HG03469 (cell line): ENCODE results near the gene SLC25A42.

Experiments used
- ATAC-seq: cut with Tn5 transposase; IDR thresholded peaks from one replicate; pipeline ENCODE4 v1.9.1; 2021; ENCODE audit warnings: mild to moderate bottlenecking, moderate library complexity, moderate number of reproducible peaks; ENCODE audit not compliant: unreplicated experiment

SLC25A42 gene

DNA sequence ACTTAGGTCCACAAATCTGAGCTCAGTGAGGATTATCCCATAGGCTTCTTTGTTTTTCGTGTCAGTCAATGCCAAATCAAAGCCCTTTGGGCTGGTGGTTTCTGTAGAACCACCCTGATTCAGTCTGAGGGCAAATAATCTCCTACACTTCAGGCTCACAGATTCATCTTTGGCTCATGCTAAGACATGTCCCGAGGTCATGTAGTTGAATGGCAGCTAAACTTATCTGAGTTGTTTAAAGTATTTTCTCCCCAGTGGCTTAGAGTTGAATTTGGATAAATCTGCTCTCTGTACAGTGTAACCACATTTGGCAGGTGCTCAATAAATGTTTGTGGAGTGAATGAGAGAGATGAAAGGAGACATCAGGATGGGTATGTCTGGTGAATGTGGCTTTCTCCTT, 13.1 kb upstream of the SLC25A42 start:
- ATAC-seq = no peak

GRCh38 chr19:19051478-19052213, 12.1 kb upstream of the SLC25A42 start:
- no peak for ATAC-seq

DNA sequence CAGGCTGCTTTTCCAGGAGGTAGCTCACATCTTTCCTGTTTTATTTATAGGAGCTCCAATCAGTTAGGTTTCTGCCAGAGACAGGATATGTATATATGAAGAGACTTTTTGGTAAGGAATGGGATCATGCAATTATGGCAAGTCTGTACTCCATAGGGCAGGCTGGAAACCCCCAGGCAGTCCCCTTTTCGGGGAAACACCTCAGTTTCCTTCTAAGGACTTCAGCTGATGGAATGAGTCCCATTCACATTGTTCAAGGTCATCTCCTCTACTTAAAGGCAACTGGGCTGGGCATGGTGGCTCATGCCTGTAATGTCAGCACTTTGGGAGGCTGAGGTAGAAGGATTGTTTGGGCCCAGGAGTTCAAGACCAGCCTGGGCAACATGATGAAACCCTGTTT, 10.9 kb upstream of the SLC25A42 start:
- ATAC-seq = no peak

DNA sequence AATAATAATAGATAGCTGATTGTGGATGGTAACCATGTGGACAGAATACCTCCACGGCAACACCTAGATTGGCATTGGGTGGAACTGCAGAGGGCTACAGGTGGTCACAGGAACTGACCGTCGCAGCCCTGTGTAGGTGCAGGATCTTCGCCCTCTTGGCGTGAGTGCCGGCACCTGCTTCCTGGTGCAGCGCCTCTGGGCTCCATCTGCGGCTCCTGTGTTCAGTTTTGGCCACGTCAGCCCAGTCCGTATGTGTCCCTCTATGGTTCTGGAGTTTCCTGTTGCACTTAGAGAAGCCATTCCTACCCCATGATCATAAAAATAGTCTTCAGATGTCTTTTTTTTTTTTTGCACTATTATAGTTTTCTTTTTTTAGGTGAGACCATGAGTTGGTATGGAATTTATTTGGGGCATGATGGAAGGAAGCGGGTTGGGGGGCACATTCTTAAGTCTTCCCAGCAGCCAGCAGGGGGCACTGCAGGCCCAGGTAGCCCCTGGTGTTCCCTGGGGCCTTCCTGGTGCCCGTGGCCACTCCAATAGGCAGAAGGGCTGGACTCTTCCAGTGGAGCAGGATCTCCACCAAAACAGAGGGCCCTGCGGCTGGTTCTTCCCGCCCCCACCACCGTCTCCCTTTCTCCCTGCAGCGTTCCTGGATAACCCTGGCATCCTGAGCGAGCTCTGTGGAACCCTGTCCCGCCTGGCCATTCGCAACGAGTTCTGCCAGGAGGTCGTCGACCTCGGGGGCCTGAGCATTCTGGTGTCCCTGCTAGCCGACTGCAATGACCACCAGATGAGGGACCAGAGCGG, 10.1 kb upstream of the SLC25A42 start:
- no peak for ATAC-seq

GRCh38 chr19:19054315-19054938, 9.4 kb upstream of the SLC25A42 start:
- ATAC-seq = no peak

- no peak for ATAC-seq
These were observed 8.8 kb upstream of the SLC25A42 start for GRCh38 chr19:19054939-19055440.

GRCh38 chr19:19055701-19056100, 8.1 kb upstream of the SLC25A42 start:
- ATAC-seq = no peak

- ATAC-seq = no peak
These were observed 7.0 kb upstream of the SLC25A42 start for GRCh38 chr19:19056636-19057275.

- no peak for ATAC-seq
These were observed 6.5 kb upstream of the SLC25A42 start for GRCh38 chr19:19057317-19057716.

- ATAC-seq = no peak
These were observed 6.1 kb upstream of the SLC25A42 start for GRCh38 chr19:19057720-19058119.

GRCh38 chr19:19059018-19059836, 4.6 kb upstream of the SLC25A42 start:
- no peak for ATAC-seq

DNA sequence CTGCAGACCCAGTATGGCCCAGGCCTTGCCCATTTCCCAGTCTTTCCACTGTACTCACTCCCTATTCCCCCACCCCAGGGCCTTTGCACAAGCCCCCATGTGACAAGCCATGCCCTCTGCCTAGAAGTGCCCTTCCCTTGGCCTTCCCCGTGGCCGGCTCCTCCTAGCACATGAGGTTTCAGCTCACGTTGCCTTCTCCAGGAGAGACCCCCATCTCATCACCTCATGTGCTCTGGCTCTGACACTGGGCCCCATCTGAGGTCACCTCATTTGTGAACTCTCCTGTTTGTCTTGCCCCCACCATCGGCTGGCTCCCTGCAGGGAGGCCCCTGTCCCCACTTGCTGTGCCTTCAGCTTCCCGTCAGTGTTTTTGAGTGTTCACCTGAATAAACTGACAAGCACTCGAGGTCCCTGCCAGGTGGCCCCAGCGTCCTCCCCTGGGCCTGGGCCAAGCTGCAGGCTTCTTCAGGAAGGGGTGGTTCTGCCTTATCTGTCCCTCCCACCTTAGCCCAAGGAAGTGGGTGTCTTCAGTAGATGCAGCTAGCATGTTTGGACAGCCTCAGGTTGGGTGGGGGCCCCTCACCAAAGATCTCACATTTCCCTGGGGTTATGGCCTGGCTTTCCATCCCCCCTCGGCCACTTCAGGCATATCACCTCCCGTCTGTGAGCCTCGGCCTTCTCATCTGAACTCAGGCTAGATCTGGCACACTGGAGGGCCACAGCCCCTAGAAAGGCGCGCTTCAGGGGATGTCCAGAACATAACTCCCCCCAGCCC, 3.8 kb upstream of the SLC25A42 start:
- no peak for ATAC-seq

DNA sequence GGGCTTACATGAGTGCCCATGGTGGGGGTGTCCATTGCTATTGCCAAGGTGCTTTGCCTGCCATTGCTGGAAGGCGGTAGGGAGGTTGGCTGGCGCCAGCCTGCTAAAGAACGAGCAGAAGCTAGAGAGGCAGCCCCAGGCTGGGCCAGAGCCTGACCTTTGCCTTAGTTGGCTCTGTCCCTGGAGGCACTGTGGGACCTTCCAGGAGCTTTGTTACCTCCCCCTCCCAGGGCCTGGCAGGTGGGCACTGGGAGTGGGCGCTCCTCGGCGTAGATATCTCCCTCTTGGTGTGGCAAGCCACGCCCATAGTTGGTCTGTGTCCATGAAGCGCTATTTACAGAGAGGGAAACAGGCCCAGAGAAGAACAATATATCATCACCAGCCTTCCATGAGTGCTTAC, 2.3 kb upstream of the SLC25A42 start:
- no peak for ATAC-seq

- ATAC-seq = no peak
These were observed 1.2 kb upstream of the SLC25A42 start for GRCh38 chr19:19062454-19063182.

DNA sequence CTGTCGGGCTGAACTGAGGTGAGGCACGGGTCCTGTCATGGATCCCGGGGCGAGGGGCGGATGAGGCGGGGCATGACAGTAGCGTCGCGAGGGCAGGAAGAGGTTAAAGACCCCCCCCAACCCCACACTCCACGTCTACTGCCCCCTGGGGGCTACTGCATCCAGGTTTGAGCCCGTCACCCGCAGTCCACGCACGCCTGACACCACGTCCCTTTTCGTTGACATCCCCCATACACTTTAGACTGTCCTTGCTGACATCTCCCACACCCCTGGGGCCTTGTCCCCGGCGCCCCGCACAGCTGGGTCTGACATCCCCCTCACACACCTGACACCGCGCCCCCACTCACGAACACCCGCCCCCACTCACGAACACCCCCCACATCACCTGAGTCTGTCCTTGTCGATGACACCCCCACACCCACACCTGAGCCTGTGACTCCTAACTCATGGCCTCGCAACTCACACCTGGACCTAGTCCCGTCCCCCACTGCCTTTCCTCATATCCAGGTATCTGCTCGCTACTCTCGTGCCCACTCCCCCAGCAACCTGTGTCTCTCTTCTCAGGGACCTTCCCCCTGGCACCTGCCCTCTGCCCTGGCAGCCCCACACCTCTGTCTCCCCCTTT, 416 bp downstream of the SLC25A42 start:
- no peak for ATAC-seq

- ATAC-seq = no peak
These were observed 1.3 kb downstream of the SLC25A42 start for GRCh38 chr19:19064811-19065745.
